HepG2 (cell line): ENCODE data around the gene PPP1CA. TPM values are rescaled to one million over a fixed set of nuclear protein-coding genes. Genes with fewer than 3 reads are reported as not detected.

Experiments used
- ATAC-seq: fragments of 200-7000 bp; cut with Tn5 transposase; 3 replicates; pipeline ENCODE4 v1.9.1; 2020; ENCODE audit warnings: mild to moderate bottlenecking, moderate library complexity
- BruUV-seq: library from RNA; stranded (reverse); fragments of 400-500 nt; replicated peaks from 2 replicates; lab custom pipeline; 2021; lab: Mats Ljungman, UMichigan
- CTCF ChIA-PET: fragments of 300-600 bp; formaldehyde crosslinking; extraction: SDS; loops from one replicate; lab custom pipeline; 2021; ENCODE audit warnings: low total read pairs, inconsistent platforms, low intra/inter-chr PET ratio; lab: Yijun Ruan, JAX
- POLR2A ChIA-PET: fragments of 350-600 bp; sonication (Branson Sonifier 250); formaldehyde crosslinking; loops from one replicate; lab custom pipeline; 2020; ENCODE audit warnings: antibody characterized with exemption, inconsistent platforms; lab: Yijun Ruan, JAX
- DNase-seq: peaks from one replicate; pipeline ENCODE4 v3.0.0-alpha.2; 2015; ENCODE audit warnings: low spot score
- FAIRE-seq: peaks from 3 replicates; lab custom pipeline; 2011; peaks lifted over from hg19 to GRCh38; lab: Jason Lieb, UNC
- H2AFZ ChIP-seq: one replicate; pipeline ENCODE4 v1.6.1; 2011; ENCODE audit warnings: low read length, inconsistent platforms
- H3K27ac ChIP-seq: fragments of 300-600 bp; 3 replicates; pipeline ENCODE4 v1.8.0; 2011; ENCODE audit warnings: mixed run types, mild to moderate bottlenecking, mixed read lengths, low read length, inconsistent platforms; ENCODE audit not compliant: insufficient read depth; ENCODE audit errors: extremely low read length
- H3K27me3 ChIP-seq, 2 experiments: fragments of 200-600 bp in 1 of 2; 2 replicates in 1 of 2; 3 replicates in 1 of 2; pipeline versions ENCODE4 v1.6.0 to v1.8.0; 2011; ENCODE audit warnings: low read length in 2 of 2, mild to moderate bottlenecking in 2 of 2, moderate library complexity in 2 of 2, inconsistent platforms in 1 of 2; ENCODE audit not compliant: insufficient read depth in 2 of 2, control insufficient read depth in 1 of 2
- H3K36me3 ChIP-seq, 2 experiments: fragments of 200-600 bp in 1 of 2; replicated peaks in 1 of 2; 2 replicates in 1 of 2; 3 replicates in 1 of 2; pipeline versions ENCODE4 v1.5.1 to v1.8.0; 2011; ENCODE audit warnings: low read length in 2 of 2, inconsistent platforms in 1 of 2; ENCODE audit not compliant: insufficient read depth in 2 of 2, control insufficient read depth in 1 of 2
- H3K4me1 ChIP-seq: 2 replicates; pipeline ENCODE4 v1.5.1; 2012; ENCODE audit warnings: low read length, inconsistent platforms; ENCODE audit not compliant: insufficient read depth
- H3K4me2 ChIP-seq: 2 replicates; pipeline ENCODE4 v1.6.0; 2011; ENCODE audit warnings: low read depth, low read length, inconsistent platforms
- H3K4me3 ChIP-seq, 3 experiments: fragments of 200-600 bp in 1 of 3; sonication (generic), shearing (Covaris generic) in 1 of 3; replicated peaks in 1 of 3; 2 replicates each; pipeline ENCODE4 v1.5.1; 2011 to 2016; ENCODE audit warnings: low read length in 3 of 3, inconsistent platforms in 2 of 3, low read depth in 2 of 3, mild to moderate bottlenecking in 2 of 3, control low read depth in 1 of 3, mixed read lengths in 1 of 3; ENCODE audit not compliant: insufficient read depth in 1 of 3
- H3K79me2 ChIP-seq: one replicate; pipeline ENCODE4 v1.6.1; 2011; ENCODE audit warnings: low read length, inconsistent platforms; ENCODE audit not compliant: insufficient read depth
- H3K9ac ChIP-seq: 2 replicates; pipeline ENCODE4 v1.6.0; 2011; ENCODE audit warnings: mild to moderate bottlenecking, low read depth, low read length, inconsistent platforms; ENCODE audit not compliant: insufficient read depth
- H3K9me3 ChIP-seq: 2 replicates; pipeline ENCODE4 v1.5.1; 2012; ENCODE audit warnings: mild to moderate bottlenecking, low read length
- H4K20me1 ChIP-seq: 2 replicates; pipeline ENCODE4 v1.6.0; 2011; ENCODE audit warnings: inconsistent platforms, mild to moderate bottlenecking, low read length, moderate library complexity; ENCODE audit not compliant: insufficient read depth
- ADNP ChIP-seq: sonication (generic); formaldehyde crosslinking; IDR thresholded peaks from 2 replicates; pipeline ENCODE4 v1.4.0; 2020; ENCODE audit warnings: missing genetic modification reagents
- FLYWCH1 ChIP-seq: sonication (generic); formaldehyde crosslinking; IDR thresholded peaks from 2 replicates; pipeline ENCODE4 v1.8.1; 2023; ENCODE audit warnings: mild to moderate bottlenecking, missing genetic modification reagents
- MAFG ChIP-seq: sonication (generic); formaldehyde crosslinking; IDR thresholded peaks from 2 replicates; pipeline ENCODE4 v1.5.1; 2020; ENCODE audit warnings: mild to moderate bottlenecking, missing genetic modification reagents
- NFIB ChIP-seq: sonication (generic); formaldehyde crosslinking; IDR thresholded peaks from 2 replicates; pipeline ENCODE4 v1.9.0; 2021; ENCODE audit warnings: missing genetic modification reagents, mild to moderate bottlenecking, borderline replicate concordance
- PITX1 ChIP-seq: sonication (generic); formaldehyde crosslinking; IDR thresholded peaks from 2 replicates; pipeline ENCODE4 v1.5.1; 2020; ENCODE audit warnings: mild to moderate bottlenecking, missing genetic modification reagents
- ZFP36L1 ChIP-seq: sonication (generic); formaldehyde crosslinking; IDR thresholded peaks from 2 replicates; pipeline ENCODE4 v1.8.0; 2022; ENCODE audit warnings: mild to moderate bottlenecking, missing genetic modification reagents, moderate library complexity
- ZNF124 ChIP-seq: sonication (generic); formaldehyde crosslinking; IDR thresholded peaks from 2 replicates; pipeline ENCODE4 v1.4.0; 2020; ENCODE audit warnings: missing genetic modification reagents
- ZNF205 ChIP-seq: IDR thresholded peaks from 2 replicates; pipeline ENCODE4 v1.6.1; 2018; ENCODE audit warnings: missing biosample characterization, missing genetic modification reagents
- ZNF558 ChIP-seq: sonication (generic); formaldehyde crosslinking; IDR thresholded peaks from 2 replicates; pipeline ENCODE4 v1.9.0; 2022; ENCODE audit warnings: mild to moderate bottlenecking, missing genetic modification reagents, borderline replicate concordance
- whole genome bisulfite sequencing: methylation state at CpG from one replicate; pipeline ENCODE4 v1.1.6; 2017; ENCODE audit warnings: low lambda C conversion rate; 5-methylcytosine and 5-hydroxymethylcytosine counted together
- in situ Hi-C: cut with HindIII; loops from 2 replicates; pipeline ENCODE4 v1.10.0; 2017; ENCODE audit warnings: low pct_unique_long_range_greater_than_20kb; ENCODE audit not compliant: extremely low pct_ligation_motif_present
- intact Hi-C: fragments of 100-400 bp; cut with micrococcal nuclease; formaldehyde crosslinking; loops from one replicate; pipeline ENCODE4 v1.10.0; 2022; ENCODE audit not compliant: unreplicated experiment
- polyA plus RNA-seq, 8 experiments: library from polyadenylated mRNA; depleted of rRNA in 3 of 8; stranded (reverse) in 7 of 8; unstranded in 1 of 8; fragments of >200 nt; fragmentation: Illumina TruSeq in 4 of 8; extraction: Trizol in 4 of 8; gene quantifications; 2 replicates each; pipeline versions ENCODE4 v1.2.1 to v1.2.3, GENCODE V29; 2011 to 2016; ENCODE audit warnings: low read depth in 4 of 8, missing spikeins in 1 of 8, mixed read lengths in 1 of 8; ENCODE audit not compliant: insufficient read depth in 1 of 8
- total RNA-seq, 5 experiments: library from RNA; depleted of rRNA; stranded (reverse); fragments of >200 nt; fragmentation: Illumina TruSeq; extraction: Trizol; gene quantifications; 2 replicates each; pipeline ENCODE4 v1.2.3, GENCODE V29; 2016; ENCODE audit warnings: low read depth in 1 of 5
- TF ChIP-seq, protein P1 (sequence below): sonication (generic); formaldehyde crosslinking; IDR thresholded peaks from 2 replicates; pipeline ENCODE4 v1.5.1; 2020; ENCODE audit warnings: missing genetic modification reagents, mild to moderate bottlenecking, borderline replicate concordance
- TF ChIP-seq, protein P2 (sequence below): sonication (generic); formaldehyde crosslinking; IDR thresholded peaks from 2 replicates; pipeline ENCODE4 v1.4.0; 2020; ENCODE audit warnings: missing genetic modification reagents, borderline replicate concordance
- TF ChIP-seq, protein P3 (sequence below): sonication (generic); formaldehyde crosslinking; IDR thresholded peaks from 2 replicates; pipeline ENCODE4 v1.4.0; 2020; ENCODE audit warnings: missing genetic modification reagents, borderline replicate concordance

The PPP1CA gene
- total and polyA plus RNA-seq, 2 of the 13 experiments (the other 11 are each of a cell fraction or from before 2014, with no cell fraction given) = 149 to 170 TPM

DNA sequence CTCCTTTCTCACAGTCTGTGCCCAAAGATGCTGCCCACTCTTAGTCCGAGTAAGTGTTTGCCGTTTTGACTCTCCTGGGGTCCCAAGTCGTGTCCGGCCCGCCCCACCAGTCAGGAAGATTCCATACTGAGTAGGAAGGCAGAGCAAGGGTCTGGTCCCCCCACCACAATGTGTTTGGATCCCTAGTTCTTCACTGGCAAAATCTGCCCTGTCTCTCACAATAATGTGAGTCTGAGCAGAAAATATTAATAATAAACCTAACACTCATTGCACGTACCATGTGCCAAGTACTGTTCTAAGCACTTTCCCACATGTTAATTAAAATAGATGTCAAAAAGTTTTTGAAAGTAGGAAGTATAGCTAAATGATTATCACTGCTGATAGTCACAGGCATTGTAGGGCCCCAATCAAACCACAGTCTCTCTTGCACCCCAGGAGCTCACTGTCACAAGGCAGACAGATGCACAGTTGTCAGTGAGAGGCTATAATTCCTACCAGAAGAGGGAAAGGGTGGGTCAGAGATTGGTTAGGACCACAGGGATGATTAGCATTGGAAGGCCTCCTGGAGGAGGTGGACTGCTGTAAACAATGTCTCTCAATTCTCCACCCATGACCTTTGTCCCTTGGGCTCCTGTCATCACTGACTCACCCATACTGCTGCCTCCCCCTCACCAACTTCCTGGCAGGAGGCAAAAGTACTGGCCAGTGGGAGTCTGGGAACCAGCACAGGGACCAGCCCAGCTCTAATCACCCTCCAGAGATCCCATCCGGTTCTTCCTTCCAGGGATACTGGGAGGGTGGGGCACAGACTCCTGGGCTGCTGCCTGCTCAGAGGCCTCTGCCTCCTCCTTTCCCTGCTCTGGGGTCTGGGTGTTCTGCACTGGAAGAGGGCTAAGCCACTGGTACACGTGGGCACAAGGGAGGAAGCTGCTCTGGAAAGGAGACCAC lies 47.3 kb downstream of the PPP1CA start (continued):
- peak; percentile 41; the same call in 1 of the 2 replicates for TF ChIP-seq PITX1 (CRISPR knock-in tag)
- TF ChIP-seq ZFP36L1 (CRISPR knock-in tag) = peak; percentile 1; the same call in 1 of the 2 replicates

DNA sequence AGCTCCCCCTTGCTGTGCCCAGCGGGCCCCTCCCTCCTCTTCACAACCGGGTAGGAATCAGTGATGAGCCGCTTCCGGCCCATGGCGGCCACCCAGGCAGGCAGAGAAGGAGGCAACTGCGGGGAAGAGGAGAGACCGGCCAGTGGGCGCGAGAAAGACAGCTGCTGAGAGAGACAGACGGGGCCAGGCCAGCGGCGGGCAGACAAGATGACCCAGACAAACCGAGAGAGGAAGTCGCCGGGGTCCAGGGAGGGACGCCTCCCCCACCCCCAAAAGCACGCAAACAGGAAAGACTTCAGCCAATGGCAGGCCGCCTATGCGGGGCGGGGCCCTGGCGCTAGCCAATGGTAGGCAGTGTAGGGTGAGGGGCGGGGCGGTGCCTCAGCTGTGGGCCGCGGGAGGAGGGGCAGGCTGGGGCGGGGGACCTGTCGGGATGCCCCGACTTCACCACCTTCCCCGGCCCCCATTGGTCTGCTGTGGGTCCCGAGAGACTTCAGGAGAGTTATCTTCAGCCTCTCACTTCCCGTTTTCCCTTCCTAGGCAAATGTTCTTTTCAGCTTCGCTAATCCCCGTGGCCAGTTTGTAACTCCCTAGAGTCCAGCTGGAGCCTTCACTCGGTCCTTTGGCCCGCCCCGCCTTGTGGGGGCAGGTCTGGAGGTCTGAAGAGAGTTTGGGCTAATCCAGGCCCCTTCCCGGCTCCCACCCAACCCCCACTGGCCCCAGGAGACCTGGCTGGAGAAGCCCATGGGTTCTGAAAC lies 48.2 kb downstream of the PPP1CA start, which contains the start of gene POLD4:
Gene POLD4 (minus strand): TSS at position 230 of the 758 bp plus-strand sequence. CDS start 147 bp downstream, at position 83.
- Histone ChIP-seq H2AFZ (no peak within 1 kb of the TSS), H3K9me3 (no peaks in the 10 kb centered on the region), H3K9ac (peak within 1 kb of the TSS; percentile 72), H4K20me1 (no peaks in the 10 kb centered on the region), H3K4me3 (peak within 1 kb of the TSS; percentile 68 to 90 (median 71)), H3K4me1 (peaks cover 46% of the 10 kb centered on the region), H3K36me3 (no peaks in the 10 kb centered on the region), H3K79me2 (no peaks in the 10 kb centered on the region), H3K4me2 (peak within 1 kb of the TSS; percentile 96), H3K27me3 (no peaks in the 10 kb centered on the region), H3K27ac (peak within 1 kb of the TSS; percentile 79)
- no TSS peak for BruUV-seq
- WGBS = 0% methylated on average over 24 of the region's 37 CpGs
- in situ Hi-C loops (loop anchor here (5.0 kb wide), 1 partner anchor 34 kb away; no protein-coding TSS in a partner anchor), intact Hi-C loops (no loop called here)
- POLR2A ChIA-PET = interaction anchor here (0.7 to 9.7 kb wide), 23 partner anchors 8 to 299 kb away, joined by 3 to 365 read pairs (median 5); partner anchors contain the start of genes AIP, ANKRD13D, CLCF1 and NUDT8
- CTCF ChIA-PET = interaction anchor here (1.7 kb wide), 1 partner anchor 29 kb away, joined by 6 read pairs; no protein-coding TSS in a partner anchor
- ATAC-seq (peak; percentile 82), FAIRE-seq (peak; percentile 77), DNase-seq (peak; percentile 89)
- TF ChIP-seq ZNF124 = no peak
- TF ChIP-seq ZNF558 (CRISPR knock-in tag) = no peak
- TF ChIP-seq, protein P1, sequence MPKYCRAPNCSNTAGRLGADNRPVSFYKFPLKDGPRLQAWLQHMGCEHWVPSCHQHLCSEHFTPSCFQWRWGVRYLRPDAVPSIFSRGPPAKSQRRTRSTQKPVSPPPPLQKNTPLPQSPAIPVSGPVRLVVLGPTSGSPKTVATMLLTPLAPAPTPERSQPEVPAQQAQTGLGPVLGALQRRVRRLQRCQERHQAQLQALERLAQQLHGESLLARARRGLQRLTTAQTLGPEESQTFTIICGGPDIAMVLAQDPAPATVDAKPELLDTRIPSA (CRISPR knock-in tag) = no peak
- no peak for TF ChIP-seq MAFG (CRISPR knock-in tag)
- TF ChIP-seq, protein P2, sequence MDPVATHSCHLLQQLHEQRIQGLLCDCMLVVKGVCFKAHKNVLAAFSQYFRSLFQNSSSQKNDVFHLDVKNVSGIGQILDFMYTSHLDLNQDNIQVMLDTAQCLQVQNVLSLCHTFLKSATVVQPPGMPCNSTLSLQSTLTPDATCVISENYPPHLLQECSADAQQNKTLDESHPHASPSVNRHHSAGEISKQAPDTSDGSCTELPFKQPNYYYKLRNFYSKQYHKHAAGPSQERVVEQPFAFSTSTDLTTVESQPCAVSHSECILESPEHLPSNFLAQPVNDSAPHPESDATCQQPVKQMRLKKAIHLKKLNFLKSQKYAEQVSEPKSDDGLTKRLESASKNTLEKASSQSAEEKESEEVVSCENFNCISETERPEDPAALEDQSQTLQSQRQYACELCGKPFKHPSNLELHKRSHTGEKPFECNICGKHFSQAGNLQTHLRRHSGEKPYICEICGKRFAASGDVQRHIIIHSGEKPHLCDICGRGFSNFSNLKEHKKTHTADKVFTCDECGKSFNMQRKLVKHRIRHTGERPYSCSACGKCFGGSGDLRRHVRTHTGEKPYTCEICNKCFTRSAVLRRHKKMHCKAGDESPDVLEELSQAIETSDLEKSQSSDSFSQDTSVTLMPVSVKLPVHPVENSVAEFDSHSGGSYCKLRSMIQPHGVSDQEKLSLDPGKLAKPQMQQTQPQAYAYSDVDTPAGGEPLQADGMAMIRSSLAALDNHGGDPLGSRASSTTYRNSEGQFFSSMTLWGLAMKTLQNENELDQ (CRISPR knock-in tag) = no peak
- TF ChIP-seq ADNP (CRISPR knock-in tag) = no peak
- TF ChIP-seq FLYWCH1 (CRISPR knock-in tag) = no peak
- TF ChIP-seq NFIB (CRISPR knock-in tag) = no peak
- TF ChIP-seq, protein P3, sequence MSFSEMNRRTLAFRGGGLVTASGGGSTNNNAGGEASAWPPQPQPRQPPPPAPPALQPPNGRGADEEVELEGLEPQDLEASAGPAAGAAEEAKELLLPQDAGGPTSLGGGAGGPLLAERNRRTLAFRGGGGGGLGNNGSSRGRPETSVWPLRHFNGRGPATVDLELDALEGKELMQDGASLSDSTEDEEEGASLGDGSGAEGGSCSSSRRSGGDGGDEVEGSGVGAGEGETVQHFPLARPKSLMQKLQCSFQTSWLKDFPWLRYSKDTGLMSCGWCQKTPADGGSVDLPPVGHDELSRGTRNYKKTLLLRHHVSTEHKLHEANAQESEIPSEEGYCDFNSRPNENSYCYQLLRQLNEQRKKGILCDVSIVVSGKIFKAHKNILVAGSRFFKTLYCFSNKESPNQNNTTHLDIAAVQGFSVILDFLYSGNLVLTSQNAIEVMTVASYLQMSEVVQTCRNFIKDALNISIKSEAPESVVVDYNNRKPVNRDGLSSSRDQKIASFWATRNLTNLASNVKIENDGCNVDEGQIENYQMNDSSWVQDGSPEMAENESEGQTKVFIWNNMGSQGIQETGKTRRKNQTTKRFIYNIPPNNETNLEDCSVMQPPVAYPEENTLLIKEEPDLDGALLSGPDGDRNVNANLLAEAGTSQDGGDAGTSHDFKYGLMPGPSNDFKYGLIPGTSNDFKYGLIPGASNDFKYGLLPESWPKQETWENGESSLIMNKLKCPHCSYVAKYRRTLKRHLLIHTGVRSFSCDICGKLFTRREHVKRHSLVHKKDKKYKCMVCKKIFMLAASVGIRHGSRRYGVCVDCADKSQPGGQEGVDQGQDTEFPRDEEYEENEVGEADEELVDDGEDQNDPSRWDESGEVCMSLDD (CRISPR knock-in tag) = no peak
- TF ChIP-seq ZNF205 (CRISPR knock-in tag) = no peak
